Measurements from ENCODE around the gene WDR64. TPM values are rescaled to one million over a fixed set of nuclear protein-coding genes. Genes with fewer than 3 reads are reported as not detected.
"Not testable (repeated sequence)": the region's sequence is repeated elsewhere in the genome, so short reads cannot be mapped to it uniquely, and the experiment has no call there.

The WDR64 gene
- total and polyA plus RNA-seq, 2 donors (not counting 3 experiments of a cell fraction or from before 2014, with no cell fraction given): not detected

- FAIRE-seq, CTCF ChIA-PET: not testable (repeated sequence)
These were observed 6.9 kb downstream of the WDR64 start for GRCh38 chr1:241659016-241659415.

GRCh38 chr1:241660424-241660972, 8.4 kb downstream of the WDR64 start:
- Histone ChIP-seq H3K36me3 (ENCODE audit: control insufficient read depth in 2 of 2, extremely low read depth in 1 of 2, insufficient read depth in 2 of 2, low read length in 2 of 2) (no peaks in the 10 kb centered on the region), H3K27me3 (ENCODE audit: control insufficient read depth in 2 of 2, insufficient read depth in 2 of 2, low read length in 2 of 2) (no peaks in the 10 kb centered on the region), H3K4me3 (replicated peaks in 1 of 3; ENCODE audit: insufficient read depth in 1 of 3, low read depth in 1 of 3, low read length in 3 of 3) (no peak overlapping the region), H3K9ac (replicated peaks; ENCODE audit: extremely low read depth, insufficient read depth, low read length) (no peak overlapping the region), H4K20me1 (replicated peaks; ENCODE audit: control insufficient read depth, extremely low read depth, insufficient read depth, low read length) (no peaks in the 10 kb centered on the region), H3K4me1 (ENCODE audit: control insufficient read depth, extremely low read depth, insufficient read depth, low read length) (no peaks in the 10 kb centered on the region), H3K79me2 (ENCODE audit: control insufficient read depth, insufficient read depth, low read length) (no peaks in the 10 kb centered on the region), H3K27ac (ENCODE audit: insufficient read depth, low read depth, low read length) (no peak overlapping the region), H3K9me3 (replicated peaks; ENCODE audit: control insufficient read depth, insufficient read depth, low read length) (no peaks in the 10 kb centered on the region), H2AFZ (ENCODE audit: low read depth, low read length) (no peak overlapping the region), H3K9me1 (replicated peaks; ENCODE audit: control insufficient read depth, extremely low read depth, insufficient read depth, low read length) (no peaks in the 10 kb centered on the region), H3K4me2 (ENCODE audit: insufficient read depth, low read length) (no peak overlapping the region)
- intact Hi-C loops (cut with micrococcal nuclease): no loop called here
- ChIA-PET POLR2A (no interaction called here), CTCF (interaction anchor here (0.6 kb wide), 1 partner anchor 329 kb away, joined by 3 read pairs; no protein-coding TSS in a partner anchor)
- no TSS peak for BruUV-seq (replicated peaks)
- DNase-seq (ENCODE audit: low read depth, low spot score) (no peak), FAIRE-seq (no peak)
- dilution Hi-C loops (cut with MboI; ENCODE audit: extremely low pct_ligation_motif_present, low sequenced_read_pairs): no loop called here
- TF ChIP-seq POLR2A (IDR thresholded peaks at IDR 0.05; ENCODE audit: low read depth, low read length) (no peak), CTCF (IDR thresholded peaks at IDR 0.05; ENCODE audit: extremely low read depth in 1 of 2, insufficient read depth in 1 of 2, low read depth in 1 of 2, low read length in 2 of 2) (no peak), MYC (IDR thresholded peaks at IDR 0.05; ENCODE audit: low read depth, low read length) (no peak), EZH2 (IDR thresholded peaks at IDR 0.05; ENCODE audit: borderline replicate concordance, low read depth, low read length, severe bottlenecking) (no peak), JUN (IDR thresholded peaks at IDR 0.05; ENCODE audit: borderline replicate concordance, insufficient read depth, insufficient read length, low read depth) (no peak), MAX (IDR thresholded peaks at IDR 0.05; ENCODE audit: insufficient read depth, insufficient read length) (no peak), POLR2AphosphoS5 (IDR thresholded peaks at IDR 0.05; ENCODE audit: insufficient read depth, low read depth, low read length) (no peak), FOS (IDR thresholded peaks at IDR 0.05; ENCODE audit: borderline replicate concordance, insufficient read depth, low read length) (no peak), GATA2 (IDR thresholded peaks at IDR 0.05; ENCODE audit: insufficient read depth, insufficient read length, low read depth, low read length) (no peak)

More at GRCh38 chr1:241659016-241659415, 6.9 kb downstream of the WDR64 start:
- H3K27me3 ChIP-seq (ENCODE audit: control insufficient read depth in 2 of 2, insufficient read depth in 2 of 2, low read length in 2 of 2); H3K79me2 ChIP-seq (ENCODE audit: control insufficient read depth, insufficient read depth, low read length); POLR2A ChIA-PET; H3K9me3 ChIP-seq (replicated peaks; ENCODE audit: control insufficient read depth, insufficient read depth, low read length); H3K36me3 ChIP-seq (ENCODE audit: control insufficient read depth in 2 of 2, extremely low read depth in 1 of 2, insufficient read depth in 2 of 2, low read length in 2 of 2); DNase-seq (ENCODE audit: low read depth, low spot score); H3K4me2 ChIP-seq (ENCODE audit: insufficient read depth, low read length); BruUV-seq (replicated peaks); H4K20me1 ChIP-seq (replicated peaks; ENCODE audit: control insufficient read depth, extremely low read depth, insufficient read depth, low read length); H3K4me1 ChIP-seq (ENCODE audit: control insufficient read depth, extremely low read depth, insufficient read depth, low read length); H2AFZ ChIP-seq (ENCODE audit: low read depth, low read length); intact Hi-C loops (cut with micrococcal nuclease); H3K4me3 ChIP-seq (replicated peaks in 1 of 3; ENCODE audit: insufficient read depth in 1 of 3, low read depth in 1 of 3, low read length in 3 of 3); dilution Hi-C loops (cut with MboI; ENCODE audit: extremely low pct_ligation_motif_present, low sequenced_read_pairs); H3K9me1 ChIP-seq (replicated peaks; ENCODE audit: control insufficient read depth, extremely low read depth, insufficient read depth, low read length); H3K9ac ChIP-seq (replicated peaks; ENCODE audit: extremely low read depth, insufficient read depth, low read length); H3K27ac ChIP-seq (ENCODE audit: insufficient read depth, low read depth, low read length): not testable (repeated sequence)

All from endothelial cell of umbilical vein (primary cell).